Stimulated activated CD8-positive, alpha-beta memory T cell treated with anti-CD3 and anti-CD28 coated beads, Interleukin-4, amount 100 ng/mL, for 4 hours (primary cell): Measurements from ENCODE around the gene ASPHD1.
A peak's percentile ranks its signal among the peaks of the same experiment; 100 is the strongest.
"Not testable (repeated sequence)": the region's sequence is repeated elsewhere in the genome, so short reads cannot be mapped to it uniquely, and the experiment has no call there.

Source experiments
- DNase-seq, 2 donors: peaks; one replicate each; pipeline ENCODE4 v3.0.0-alpha.2; 2020; ENCODE audit warnings: low read depth in 2 of 2, low spot score in 1 of 2

ASPHD1 gene

DNA sequence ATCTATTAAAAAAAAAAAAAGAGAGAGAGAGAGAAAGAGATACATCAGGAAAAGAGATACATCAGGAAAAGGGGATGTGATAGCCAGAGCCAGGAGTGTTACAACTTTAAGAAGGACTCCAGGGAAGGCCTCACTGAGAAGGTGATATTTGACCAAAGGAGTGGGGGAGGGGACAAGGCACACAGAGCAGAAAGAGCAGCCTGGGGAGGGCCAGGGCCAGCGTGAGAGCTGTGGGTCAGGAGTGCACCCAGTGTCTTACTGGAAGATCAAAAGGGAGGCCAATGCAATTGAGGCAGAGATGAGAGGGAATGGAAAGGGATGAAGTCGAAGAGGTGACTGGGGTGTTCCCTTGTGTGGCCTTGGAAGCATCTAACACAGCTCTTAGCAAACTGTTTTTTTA lies 7.7 kb downstream of the ASPHD1 start:
- no peak for DNase-seq

DNA sequence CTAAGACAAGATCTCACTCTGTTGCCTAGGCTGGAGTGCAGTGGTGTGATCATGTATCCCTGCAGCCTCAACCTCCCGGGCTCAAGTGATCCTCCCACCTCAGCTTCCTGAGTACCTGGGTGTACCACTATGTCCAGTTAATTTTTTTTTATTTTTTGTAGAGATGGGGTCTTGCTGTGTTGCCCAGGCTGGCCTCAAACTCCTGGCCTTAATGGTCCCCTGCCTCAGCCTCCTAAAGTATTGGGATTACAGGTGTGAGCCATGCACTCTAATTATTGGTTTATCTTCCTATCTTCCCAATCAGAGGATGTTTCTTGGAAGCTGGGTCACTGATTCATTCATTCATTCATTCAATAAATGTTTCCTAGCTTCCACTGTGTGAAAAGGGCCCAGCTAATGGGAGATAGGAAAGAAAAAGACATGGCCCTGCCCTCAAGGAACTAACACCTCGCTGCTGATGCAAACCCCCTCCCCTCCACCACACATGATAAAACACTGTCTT lies 8.5 kb downstream of the ASPHD1 start:
- no peak for DNase-seq

DNA sequence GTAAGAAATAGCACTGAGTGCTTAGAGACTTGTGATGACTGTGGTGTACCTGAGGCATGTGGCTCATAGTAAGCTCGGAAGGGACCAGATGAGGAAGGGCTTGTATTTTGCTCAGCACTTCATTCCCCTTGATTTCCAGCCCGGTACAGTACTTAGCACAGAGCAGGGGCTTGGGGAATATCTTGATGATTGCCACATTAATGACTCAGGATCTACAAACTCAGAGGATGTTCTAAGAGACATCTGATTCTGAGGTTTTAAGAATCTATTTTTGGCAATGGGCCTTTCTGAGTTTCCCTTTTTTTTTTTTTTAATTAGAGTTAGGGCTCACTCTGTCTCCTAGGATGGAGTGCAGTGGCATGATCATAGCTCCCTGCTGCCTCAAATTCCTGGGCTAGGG lies 9.1 kb downstream of the ASPHD1 start:
- DNase-seq: no peak

DNA sequence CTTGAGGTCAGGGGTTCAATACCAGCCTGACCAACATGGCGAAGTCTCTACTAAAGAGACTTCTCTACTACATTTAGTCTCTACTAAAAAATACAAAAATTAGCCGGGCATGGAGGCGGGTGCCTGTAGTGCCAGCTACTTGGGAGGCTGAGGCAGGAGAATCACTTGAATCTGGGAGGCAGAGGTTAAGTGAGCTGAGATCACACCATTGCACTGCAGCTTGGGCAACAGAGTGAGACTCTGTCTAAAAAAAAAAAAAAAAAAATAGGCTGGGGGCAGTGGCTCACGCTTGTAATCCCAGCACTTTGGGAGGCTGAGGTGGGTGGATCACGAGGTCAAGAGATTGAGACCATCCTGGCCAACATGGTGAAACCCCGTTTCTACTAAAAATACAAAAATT lies 9.6 kb downstream of the ASPHD1 start:
- not testable (repeated sequence) for DNase-seq

DNA sequence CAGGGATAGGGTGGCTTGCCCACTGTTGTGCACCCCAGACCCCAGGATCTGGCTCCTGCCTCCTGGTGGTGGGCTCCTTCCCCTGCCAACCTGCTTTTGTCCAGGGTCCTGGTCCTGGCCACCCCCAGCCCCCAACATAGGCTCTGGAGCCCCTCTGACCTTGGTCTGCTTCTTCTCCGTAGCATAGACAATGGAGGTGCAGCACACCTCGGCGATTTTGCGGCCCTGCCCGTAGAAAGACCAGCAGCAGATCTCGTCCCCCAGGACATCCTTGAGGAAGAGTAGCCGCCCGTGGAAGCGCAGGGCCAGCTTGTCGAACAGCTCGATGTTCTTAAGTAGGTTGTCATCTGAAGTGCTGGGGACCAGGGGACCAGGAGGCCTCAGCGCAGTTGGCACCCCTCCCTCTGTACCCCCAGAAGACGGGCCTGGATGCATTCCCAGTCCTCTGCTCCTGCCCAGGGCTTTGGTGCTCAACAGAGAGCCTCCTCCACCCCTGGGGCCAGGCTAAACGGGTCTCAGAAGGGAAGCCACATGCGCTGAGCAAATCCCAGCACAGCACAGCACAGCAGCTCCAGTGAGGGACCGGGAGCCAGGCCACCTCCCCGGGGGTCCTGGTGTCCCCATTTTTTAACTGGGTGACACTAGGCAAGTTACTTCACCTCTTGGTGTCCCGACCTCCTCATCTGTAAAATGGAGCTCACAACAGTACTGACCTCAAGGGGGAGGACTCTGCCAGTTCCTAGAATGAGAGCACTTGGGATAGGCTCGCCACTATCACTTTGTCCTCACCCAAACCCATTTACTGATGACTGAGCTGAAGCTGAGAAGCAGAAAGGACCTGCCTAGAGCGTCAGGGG lies 10.8 kb downstream of the ASPHD1 start:
- DNase-seq: no peak

DNA sequence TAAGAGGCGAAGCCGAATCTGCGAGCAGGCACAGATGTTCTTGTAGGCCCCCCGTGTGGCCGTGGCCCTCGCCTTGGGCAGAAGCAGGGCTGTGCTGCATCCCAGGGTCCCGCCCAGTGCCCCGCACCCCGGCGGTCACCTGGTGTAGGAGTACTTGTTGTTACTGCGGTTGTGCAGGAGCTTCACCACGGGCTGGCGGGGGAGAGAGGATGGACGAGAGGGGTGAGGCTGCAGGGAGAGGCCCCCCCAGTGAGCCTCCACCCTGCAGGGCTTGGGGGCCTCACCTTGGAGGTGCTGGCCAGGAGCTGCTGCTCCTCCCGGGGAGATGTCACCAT lies 11.4 kb downstream of the ASPHD1 start:
- DNase-seq: no peak

DNA sequence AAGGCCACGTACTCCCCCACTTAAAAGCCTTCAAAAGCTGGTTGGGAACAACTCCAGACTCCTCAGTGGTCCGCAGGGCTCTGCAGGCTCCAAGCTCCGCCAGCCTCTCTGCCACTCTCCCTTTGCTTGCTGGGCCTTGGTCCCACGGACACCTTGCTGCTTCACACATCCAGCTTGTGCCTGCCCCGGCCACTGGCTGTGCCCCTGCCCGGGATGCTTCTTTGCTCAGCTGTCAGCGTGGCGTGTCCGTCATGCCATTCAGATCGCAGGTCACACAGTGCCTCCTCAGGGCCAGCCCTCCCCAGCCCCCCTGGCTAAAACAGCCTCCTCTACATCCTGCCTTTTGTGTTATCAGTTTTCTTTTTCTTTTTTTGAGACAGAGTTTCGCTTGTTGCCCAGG lies 11.8 kb downstream of the ASPHD1 start:
- no peak for DNase-seq

DNA sequence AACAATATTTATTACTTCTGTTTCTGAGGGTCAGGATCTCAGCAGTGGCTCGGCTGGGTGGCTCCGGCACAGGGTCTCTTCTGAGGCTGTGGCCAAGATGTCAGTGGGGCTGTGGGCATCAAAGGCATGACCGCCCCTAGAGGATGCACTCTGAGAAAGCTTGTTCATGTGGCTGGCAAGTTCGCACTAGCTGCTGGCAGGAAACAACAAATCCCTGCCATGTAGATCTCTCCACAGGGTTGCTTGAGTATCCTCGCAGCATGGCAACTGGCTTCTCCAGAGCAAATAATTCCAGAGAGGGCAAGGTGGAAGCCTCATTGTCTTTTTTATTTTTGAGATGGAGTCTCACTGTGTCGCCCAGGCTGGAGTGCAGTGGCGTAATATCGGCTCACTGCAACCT lies 13.2 kb downstream of the ASPHD1 start:
- DNase-seq: no peak

DNA sequence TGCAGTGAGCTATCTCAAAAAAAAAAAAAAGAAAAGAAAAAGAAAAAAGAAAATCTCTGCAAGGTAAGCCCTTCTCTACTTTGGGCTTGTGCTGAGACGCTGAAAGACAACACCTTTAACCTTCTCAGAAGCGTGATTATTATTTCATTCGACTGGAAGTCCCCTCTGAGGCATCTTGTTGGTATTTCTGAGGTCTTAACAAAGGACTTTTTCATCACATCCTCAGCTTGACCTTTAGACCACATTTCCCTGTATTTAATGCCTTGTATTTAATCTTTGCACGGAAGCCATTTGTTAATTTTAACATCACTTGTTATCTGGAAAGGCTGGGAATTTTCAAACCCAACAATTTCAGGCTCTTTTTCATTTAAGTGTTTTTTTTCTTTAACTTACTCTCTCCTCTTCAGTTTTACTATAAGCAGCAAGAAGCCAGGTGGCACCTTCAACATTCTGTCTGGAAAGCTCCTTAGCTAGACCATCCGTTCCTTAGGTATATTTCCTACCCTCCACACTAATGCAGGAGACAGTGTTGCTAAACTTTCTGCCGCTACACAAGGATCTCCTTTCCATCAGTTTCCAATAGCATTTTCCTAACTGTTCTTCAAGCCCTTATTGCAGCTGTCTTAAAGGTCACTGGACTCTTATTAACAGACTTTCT lies 15.4 kb downstream of the ASPHD1 start:
- no peak for DNase-seq

DNA sequence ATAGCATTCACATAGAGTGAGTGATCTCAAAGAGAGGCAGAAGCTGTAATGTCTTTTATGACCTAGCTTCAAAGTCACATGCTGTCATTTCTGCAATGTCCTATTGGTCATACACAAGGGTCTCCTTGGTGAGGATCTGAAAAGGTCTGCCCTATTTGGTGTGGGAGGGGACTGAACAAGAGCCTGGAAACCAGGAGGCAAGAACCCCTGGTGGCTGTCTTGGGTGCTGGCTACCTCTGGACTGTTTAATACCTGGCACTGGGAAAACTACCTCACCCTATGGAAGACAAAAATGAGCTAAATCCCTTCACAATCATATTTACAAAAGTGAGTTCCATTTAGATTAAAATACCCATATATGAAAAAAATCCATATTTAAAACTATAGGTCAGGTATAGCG lies 16.7 kb downstream of the ASPHD1 start:
- DNase-seq: no peak

DNA sequence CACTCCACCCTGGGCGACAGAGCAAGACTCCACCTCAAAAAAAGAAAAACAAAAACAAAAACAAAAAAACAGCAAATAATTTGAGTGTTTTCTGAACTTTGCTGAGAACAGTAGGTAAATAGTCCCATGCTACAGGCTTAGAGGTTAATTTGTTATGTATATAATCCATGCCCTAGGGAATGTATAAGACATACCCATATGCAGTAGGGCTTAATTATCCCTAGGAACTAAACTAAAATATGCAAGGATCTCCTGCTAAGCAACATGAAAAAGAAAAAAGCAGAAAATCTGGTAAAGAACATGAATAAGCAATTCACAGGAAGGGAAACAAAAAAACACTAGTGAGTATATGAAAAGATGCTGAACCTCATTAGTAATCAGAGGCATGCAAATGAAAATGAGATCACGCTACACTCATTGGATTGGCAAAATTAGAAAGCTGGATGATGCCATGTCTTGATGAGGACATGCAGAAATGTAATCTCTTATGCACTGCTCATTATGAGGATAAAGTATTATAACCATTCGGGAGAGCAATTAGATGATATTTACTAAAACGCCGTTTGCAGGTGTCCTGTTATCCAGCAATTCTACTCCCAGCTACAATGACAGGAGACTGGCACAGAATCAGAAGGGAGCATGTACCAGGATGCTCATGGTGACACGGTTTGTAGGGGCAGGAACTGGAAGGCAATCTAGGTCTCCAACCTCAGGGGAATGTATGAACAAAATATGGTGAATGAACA lies 20.2 kb downstream of the ASPHD1 start:
- no peak for DNase-seq

DNA sequence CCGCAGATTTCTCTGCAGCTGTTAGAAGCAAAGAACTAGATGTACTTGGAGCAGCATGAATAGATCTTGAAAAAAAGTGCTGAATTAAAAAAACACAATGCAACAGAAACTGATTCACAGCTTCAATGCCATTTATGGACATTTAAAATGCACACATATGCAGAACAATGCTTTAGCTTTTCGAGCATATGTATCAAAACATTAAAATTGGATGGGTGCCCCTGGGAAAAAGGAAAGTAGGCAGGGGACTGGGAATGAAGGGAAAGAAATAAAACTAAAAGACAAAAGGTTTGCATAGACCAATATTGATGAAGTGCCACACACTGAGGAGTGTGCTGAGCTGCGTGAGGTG lies 20.7 kb downstream of the ASPHD1 start:
- DNase-seq: no peak

DNA sequence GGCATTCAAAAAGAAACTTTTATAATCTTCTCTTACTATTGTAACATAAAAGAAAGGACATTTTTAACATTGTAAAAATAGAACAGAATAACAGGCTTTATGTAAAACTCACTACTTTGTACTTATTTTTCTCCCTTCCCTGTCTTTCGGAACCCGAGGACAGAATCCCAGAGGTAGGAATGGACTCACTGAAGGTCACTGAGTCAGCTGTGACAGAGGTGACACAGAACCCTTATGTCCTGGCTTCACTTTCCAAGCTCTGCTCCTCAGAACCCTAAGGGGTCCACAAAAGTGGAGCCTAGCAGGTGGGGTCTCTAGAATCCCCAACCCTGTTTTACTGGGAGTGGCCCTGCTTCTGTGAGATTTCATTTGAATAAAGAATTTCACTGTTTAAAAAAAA lies 22.0 kb downstream of the ASPHD1 start:
- DNase-seq: no peak

DNA sequence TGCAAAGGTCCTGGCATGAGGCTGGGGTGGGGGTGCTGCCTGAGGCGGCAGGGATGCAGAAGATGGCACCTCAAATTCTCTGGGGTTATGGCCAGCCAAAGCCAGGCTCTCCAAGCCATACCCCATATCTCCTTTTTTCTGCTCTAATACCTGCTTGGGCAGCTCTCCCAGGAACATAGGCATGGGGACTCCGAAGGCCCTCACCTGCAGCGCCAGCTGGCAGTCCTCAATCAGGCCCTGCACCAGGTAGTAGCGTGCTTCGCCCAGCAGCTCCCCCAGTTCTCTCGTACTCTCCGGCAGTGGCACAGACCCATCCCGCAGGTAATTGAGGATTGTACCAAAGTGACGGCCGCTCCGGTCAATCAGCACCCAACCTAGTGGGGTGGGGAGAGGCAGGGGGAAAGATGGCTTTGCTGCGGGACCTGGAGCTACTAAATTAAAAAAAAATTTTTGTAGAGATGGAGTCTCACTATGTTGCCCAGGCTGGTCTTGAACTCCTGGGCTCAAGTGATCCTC lies 22.8 kb downstream of the ASPHD1 start:
- no peak for DNase-seq

DNA sequence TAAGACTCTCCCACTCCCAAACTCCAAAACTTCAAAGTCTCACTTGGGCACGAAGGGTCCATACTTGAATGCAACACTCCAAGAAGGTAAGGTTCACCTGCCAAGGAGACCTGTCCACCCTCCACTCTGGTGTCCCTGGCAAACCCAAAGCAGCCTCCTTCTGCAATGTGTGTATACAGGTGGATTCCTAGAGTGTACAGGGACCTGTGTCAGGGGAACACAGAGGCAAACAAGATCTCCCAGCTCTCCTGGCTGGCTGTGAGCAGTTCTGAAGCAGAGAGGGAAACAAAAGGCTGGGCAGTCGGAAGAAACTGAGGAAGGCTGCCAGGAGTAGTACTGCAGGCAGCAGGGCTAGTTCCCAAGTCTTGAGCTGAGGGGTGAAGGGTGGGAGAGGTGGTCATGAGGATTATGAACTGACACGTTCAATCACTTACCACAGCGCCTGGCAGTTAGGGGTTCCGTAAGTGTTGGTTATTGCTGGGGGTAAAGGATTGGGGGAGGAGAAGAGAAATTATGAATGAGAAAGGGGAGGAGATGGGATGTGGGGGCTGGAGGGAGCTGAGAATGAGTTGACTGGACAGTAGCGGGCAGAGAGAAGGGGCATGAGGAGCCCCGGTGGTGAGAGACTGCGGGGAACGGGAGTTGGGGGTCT lies 24.9 kb downstream of the ASPHD1 start:
- no peak for DNase-seq

DNA sequence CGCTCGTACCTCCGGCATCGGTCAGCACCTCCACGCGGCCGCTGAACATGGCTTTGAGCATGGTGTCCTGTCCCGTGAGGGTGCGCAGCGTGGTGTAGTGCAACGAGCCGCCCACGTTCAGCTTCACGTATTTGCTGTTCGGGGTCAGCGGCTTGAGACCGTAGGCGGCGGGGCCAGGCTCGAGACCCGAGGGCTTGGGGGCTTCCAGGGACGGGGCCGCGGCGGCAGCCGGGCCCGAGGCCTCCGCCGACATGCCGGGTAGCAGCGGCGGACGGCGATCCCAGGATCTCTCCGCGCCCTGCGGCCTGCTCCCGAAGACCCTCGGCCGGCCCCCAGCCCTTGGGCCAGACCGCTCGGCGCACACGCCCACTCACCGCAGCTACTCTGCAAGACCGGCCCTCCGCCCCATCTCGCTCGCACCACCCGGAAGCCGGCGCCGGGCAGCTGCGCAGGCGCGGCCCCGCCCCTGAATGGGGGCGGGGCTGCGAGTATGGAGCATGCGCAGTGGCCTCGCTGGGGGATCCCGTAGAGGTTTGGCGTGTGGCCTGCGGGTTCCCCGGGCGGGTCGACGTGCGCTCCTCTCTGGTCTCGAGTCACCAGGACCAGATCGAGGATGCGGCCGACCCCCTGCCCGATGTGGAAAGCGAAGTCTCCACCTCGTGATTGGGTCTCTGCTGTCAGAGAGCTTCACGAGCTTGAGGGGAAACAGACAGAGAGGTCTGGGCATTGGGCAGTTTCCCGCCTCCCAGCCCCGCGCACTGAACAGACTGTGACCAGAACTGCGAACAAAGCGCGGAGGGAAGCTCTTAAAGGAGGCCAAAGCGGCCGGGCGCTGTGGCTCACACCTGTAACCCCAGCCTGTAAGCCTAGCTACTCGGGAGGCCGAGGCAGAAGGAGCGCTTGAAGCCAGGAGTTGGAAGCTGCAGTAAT lies 25.8 kb downstream of the ASPHD1 start, which contains the start of gene KCTD13:
TSS of gene KCTD13 (minus strand) at position 446 of the 930 bp plus-strand sequence. CDS start at position 253, 193 bp downstream.
- peak; percentile 63 to 72 for DNase-seq

DNA sequence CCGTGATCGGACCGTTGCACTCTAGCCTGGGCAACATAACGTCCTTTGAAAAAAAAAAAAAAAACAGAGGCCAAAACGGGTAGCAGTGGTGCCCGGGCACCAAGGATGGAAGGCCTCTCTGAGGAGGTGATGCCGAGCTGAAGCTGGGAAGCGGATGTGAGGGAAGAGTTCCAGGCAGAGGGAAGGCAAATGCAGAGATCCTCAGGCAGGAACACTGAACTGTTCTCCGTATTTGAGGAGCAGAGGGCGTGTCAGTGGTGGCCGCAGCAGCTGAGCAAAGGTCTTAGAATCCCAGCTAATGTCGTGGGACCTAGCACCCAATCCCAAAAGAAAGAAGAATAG lies 26.4 kb downstream of the ASPHD1 start:
- DNase-seq: no peak

DNA sequence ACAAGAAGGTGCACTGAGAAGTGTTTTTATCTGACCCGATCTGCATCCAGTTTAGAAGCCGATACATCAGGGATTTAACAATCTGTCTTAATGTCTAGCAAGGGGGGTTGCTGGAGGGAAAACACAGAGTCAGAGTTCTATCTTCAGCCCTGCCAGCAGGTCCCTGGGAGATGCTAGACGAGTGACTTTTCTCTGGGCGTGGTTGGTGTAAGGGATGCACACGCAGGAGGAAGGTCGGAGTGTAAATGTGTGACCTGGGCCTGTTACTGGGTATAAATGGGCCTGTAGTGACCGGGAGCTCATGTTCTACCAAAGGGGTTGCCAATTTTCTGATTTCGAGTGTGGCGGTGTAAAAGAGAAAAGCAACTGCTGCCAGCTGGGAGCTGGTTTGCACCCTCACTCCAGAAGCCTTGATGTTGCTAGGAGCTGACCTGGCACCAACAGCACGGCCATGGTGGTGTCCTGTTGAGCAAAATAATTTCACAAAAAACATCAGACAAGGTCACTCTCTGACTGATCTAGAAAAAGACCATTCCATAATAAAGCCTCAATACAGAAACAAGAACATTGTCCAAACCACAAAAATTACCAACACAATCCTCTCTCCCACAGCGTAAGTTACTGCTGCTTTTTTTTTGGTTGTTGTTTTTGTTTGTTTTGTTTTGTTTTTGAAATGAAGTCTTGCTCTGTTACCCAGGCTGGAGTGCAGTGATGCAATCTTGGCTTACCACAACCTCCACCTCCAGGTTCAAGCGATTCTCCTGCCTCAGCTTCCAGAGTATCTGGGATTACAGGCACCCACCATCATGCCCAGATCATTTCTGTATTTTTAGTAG lies 27.0 kb downstream of the ASPHD1 start:
- no peak for DNase-seq

DNA sequence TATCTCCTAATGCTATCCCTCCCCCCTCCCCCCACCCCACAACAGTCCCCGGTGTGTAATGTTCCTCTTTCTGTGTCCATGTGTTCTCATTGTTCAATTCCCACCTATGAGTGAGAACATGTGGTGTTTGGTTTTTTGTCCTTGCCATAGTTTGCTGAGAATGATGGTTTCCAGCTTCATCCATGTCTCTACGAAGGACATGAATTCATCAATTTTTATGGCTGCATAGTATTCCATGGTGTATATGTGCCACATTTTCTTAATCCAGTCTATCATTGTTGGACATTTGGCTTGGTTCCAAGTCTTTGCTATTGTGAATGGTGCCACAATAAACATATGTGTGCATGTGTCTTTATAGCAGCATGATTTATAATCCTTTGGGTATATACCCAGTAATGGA lies 31.5 kb downstream of the ASPHD1 start:
- DNase-seq: not testable (repeated sequence)
